ENCODE results near the gene PLCL1.

PLCL1 gene

DNA sequence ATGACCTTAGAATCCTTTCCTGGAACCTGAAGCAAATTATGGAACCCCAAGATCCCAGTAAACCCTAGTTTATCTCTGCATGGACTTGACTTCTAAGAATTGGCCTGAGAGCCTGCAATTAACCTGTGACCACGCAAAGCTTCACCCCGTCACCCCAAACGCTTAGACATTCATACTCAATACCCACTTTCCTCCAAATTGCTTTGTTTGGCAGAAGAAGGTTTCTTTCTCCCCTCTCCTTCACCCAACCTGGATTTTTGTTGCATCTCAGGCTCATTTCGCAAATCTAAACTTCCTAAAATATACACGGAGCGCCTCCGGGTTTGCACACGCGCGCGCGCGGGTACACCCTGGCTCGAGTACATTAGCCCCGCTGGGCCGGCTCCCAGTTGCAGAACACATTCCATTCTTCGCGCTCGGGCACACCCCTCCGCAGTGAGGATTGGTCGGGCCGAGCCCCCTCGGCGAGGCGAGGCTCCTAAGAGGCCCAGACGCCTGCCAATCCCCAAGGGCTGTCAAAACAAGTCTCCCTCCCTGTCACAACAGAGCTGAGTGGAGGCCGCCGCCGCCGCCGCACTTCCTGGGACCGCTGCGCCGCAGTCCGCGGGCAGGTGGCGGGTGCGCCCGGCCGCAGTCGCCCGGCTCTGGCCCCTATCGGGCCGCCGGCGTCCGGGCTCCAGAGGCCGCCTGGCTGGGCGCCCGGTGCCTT lies at the start of gene PLCL1:
TSS of gene PLCL1 (plus strand) at position 545 of the 709 bp plus-strand sequence.
- DNase-seq (ENCODE audit: low read depth): peak; percentile 64

DNA sequence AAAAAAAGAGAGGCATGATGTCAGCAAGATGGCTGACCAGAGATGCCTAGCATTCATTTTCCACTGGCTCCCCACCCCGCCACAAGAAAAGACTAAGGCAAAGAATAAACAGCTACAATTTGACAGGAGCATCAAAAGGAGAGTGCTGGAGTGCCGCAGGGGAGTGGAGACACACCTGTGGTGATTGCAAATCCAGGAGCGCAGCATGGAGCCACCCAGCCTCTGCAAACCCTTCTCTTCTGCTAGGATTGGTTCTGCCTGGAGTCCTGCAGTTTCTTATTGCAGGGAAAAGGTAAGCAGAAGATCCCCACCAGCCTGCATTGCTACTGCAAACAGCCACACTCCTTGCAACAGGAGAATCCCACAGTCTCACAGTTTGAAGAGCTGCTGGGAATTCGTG lies 45.4 kb upstream of the PLCL1 start:
- DNase-seq (ENCODE audit: low read depth): no peak

DNA sequence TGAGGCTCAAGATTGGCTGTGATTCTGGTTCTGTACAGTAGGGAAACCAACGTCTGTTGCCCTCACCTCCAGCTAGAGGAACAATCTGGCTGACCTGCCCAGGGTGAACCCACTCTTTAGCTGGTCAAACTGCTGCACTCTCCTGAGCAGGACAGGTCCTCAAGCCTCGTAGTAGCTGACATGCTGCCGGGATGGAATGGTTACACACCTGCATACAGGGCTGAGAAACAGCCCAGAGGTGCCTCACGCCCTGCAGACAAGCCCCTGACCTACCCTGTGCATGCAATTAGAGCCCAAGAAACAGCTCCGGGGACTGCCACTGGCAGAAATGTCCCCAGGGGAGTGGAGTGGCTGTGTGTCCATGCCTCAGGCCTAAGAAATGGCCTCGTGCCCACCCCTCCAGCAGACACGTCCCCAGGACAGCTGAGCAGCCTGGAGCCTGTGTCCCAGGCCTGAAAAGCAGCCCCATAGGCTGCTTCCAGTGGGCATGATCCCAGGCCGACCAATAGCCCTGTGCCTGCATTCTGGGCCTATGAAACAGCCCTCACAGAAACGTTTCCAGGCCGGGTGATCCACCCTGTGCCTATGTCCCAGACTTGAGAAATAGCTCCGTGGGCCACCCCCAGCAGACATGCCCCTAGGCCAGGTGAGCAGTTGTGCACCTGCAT lies 44.6 kb upstream of the PLCL1 start:
- no peak for DNase-seq (ENCODE audit: low read depth)

DNA sequence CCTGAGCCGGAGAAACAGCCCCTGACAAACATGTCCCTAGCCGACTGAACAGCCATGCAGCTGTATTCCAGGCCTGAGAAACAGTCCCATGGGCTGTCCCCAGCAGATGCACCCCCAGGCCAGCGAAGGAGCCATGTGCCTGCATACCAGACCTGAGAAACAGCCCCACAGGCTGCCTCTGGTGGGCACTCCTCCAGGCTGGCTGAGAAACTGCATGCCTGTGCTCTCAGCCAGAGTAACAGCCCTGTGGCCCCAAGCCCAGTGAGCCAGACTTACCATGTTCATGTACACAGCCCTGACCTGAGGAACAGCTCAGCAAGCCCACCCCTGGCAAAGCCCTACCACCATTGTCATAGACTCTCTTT lies 44.1 kb upstream of the PLCL1 start:
- no peak for DNase-seq (ENCODE audit: low read depth)

DNA sequence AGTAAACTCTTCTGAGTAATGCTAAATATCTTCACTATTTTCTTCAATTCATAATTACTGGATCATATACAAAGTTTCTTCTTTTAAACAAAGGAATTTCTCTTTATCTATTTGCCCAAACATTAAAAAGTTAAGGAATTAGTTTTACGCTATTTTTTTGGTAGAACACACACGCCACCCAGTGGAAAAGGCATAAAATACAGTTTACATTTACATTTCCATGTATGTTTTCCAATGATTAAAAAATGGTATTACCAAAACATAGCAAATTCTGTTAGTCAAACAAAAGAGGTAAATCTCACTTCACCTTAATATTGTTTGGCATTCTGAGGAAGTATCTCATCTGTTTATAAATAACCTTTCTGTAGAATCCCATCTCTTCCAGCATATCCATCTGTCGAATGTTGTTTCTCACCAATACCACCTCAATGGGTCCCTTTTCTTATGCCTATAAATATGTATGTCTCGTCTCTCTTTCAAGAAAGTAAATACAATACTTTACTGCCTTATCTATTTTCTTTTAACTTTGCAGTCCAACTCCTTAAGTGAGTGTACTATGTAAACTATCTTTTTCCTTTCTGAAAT lies 26.5 kb upstream of the PLCL1 start:
- DNase-seq (ENCODE audit: low read depth): peak; percentile 15

DNA sequence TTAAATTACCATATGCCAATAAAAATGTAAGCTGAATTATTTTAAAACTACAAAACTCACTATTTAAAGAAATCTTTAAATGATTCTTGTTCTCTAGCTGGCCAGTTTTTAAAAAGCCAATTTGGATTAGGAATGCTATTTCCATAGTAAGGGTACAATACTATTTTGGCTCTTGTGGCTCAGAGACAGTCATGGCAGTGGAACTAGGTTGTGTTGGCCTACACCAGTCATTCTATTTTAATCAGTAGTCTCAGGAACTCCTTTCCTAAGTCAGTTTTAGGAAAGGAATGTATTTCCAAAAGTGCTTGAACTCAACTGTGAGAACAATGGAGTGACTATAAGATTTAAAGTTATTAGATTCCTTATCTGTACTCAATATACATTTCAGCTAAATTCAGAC lies 25.1 kb upstream of the PLCL1 start:
- no peak for DNase-seq (ENCODE audit: low read depth)

DNA sequence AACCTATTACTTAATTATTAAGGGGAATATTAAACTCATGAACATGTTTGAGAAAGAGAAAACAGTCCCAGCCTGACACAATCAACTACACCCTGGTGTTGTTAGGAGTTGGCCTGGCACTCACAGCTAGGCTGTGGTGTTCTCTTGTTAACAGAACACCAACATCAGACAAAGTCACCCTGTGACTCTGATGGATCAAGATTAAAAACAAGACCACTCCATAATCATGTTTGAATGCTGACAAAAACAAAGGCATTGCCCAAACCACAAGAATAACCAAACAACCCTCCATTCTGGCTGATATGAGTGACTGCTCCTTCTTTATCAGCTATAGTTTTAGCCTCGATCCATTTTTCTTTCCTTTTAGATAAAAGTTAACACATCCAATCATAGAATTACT lies 22.3 kb upstream of the PLCL1 start:
- no peak for DNase-seq (ENCODE audit: low read depth)

DNA sequence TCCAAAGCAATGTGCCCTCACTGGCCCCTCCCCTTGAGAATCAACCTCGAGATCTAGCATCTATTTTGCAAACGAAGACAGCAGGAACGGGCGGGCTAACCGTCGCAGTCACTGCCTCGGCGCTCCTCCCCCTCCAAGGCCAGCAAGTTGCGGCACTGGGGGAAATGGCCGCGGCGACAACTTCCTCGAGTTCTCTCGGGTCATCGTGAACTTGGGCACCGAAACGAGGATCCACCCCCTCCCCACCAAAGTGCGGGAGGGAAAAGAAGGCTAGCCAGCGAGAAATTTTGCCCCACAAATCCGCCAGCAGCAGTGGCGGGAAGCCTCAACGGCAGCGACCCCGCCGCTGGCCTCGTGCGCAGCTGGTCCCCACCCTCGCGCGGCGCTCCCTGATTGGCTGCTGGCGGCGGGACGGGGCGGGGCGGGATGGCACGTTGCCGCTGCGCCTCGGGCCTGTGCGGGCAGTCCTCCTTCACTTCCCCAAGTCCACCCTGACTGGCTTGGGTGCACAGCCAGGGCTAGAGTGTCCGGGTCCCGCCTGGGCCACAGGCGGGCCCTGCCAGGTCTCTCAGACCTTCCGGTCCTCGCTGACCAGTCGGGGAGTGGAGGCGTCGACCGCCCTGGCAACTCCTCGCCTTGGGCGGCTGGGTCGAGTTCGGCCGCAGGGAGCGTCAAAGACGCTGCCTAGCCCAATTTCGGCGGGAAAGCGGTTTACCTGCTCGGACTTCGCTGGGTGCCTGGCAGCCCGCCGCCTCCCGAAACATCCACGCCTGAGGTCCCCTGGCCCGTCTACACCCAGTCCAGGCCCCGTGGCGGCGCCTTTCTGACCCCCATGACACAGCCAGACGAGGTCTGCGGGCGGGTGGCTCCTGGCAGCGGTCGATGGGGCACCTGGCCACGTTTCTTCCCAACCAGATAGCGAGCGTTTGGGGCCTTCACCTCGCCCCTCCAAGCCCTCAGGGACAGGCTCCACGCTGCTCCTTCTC lies 19.1 kb upstream of the PLCL1 start, which contains the start of gene BOLL:
TSS of gene BOLL (minus strand) at position 364 of the 986 bp plus-strand sequence. CDS start 3,469 bp downstream, outside the sequence.
- no peak for DNase-seq (ENCODE audit: low read depth)

DNA sequence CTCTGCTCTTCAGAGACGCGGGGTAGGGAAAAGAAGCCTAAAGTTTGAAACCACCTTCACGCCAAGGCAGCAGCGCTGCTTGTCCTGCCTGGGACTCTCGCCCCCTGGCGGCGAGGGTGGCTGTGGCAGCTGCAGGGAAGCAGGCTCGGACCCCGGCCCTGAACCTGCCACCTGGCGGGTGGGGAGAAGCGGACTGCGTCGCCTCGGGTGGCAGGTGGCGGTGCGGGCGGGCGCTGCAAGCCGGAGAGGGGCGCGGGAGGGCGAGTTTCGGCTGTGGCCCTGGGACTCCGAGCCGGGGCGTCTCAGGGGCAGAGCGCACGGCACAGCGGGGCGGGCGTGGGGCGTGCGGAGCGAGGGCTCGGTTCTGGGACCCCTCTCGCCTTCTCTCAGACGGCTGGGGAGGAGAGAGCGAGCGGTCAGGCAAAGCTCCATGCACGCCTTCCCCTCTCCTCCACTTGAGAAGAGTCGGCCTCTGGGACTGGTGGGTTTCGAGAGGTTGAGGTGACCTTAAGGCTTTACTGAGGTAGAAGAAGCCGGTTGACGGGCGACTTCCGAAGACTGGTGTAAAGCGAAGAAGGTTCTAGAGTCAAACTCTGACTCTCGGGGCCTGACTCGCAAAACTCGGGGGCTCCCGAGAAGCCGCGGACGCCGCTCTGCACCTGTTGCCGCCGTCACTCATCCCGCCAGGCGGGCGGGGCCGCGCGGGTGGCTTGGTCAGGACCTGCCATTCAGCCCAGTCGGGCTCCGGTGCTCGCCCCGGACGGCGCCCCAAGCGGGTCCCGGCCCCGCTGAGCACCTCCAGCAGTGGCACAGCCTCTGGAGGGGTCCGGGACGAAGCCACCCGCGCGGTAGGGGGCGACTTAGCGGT lies 18.1 kb upstream of the PLCL1 start:
- no peak for DNase-seq (ENCODE audit: low read depth)

DNA sequence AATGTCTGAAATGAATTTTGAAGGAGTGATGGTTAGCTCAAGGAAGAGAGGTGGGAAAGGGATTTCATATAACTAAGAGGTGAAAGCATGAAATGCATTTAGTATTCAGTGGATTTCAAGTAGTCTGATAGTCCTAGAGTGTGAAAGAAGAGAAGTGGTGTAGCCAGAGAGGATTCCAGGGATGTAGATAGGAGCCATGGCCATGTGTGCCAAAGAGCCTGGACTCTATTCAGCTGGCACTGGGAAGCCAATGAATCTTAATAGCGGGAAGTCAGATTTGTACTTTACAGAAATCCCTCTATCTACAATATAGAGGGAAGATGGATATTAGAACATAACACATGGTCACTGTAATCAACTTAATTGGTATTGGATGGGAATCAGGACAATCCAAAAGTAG lies 10.9 kb upstream of the PLCL1 start:
- DNase-seq (ENCODE audit: low read depth): no peak

DNA sequence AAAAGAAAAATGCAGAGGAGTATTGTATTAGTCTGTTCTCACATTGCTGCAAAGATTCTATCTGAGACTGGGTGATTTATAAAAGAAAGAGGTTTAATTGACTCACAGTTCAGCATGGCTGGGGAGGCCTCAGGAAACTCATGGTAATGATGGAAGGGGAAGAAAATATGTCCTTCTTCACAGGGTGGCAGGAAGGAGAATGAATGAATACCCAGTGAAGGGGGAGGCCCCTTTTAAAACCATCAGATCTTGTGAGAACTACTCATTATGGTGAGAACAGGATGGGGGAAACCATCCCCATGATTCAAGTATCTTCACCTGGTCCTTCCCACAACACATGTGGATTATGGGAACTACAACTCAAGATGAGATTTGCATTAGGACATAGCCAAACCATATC lies 9.1 kb upstream of the PLCL1 start:
- DNase-seq (ENCODE audit: low read depth): no peak

DNA sequence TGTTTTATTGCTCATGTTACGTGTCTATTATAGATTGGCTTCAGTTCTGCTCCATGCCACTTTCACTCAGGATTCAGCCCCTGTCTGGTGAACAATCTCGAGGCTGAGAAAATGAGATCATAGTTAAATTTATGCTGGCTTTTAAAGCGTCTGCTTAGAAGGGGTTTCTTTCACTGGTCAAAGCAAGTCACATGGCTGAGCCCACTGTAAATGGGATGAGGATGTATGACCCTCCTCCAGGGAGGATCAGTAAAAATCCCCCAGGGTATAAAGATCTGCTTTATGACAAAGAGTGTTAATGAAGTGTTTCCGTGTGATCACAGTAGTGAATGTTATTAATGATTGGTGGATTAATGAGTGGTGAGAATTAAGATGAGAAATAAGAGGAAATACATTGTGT lies 6.2 kb upstream of the PLCL1 start:
- DNase-seq (ENCODE audit: low read depth): no peak

DNA sequence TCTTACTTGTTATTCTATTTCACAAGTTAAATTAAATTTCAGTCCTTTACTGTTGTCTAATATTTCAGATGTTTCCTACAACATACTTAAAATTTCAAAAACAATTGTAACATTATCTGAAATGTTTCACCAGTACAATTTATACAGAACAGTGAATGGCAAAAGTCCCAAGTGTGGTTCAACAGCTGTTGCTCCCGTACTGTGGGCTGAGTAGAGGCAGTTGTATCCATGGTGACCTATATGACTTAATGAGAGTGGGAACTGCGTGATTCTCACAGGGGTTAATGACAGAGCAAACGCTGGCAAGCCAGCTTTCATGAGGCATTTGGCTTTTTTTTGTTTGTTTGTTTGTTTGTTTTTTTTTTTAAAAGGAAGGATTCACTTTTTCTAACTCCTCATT lies 5.3 kb upstream of the PLCL1 start:
- no peak for DNase-seq (ENCODE audit: low read depth)

DNA sequence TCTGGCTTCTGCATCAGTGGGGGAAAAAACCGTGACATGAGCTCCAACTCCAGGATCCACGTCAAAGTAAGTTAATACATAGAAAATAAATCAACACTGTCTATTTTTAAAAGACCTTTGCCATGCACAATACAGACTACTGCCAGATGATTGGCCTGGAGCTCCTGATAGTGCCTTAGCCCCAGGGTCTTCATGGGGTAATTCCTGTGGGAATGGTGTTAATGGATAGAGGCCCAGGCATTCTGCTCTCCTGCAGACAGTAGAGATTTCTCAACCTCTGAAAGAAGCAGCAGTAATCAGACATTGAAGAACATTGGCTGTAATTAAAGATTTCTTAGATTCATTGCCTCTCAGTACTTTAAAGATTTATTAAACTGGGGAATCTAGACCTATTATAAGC lies 4.3 kb upstream of the PLCL1 start:
- DNase-seq (ENCODE audit: low read depth): no peak

DNA sequence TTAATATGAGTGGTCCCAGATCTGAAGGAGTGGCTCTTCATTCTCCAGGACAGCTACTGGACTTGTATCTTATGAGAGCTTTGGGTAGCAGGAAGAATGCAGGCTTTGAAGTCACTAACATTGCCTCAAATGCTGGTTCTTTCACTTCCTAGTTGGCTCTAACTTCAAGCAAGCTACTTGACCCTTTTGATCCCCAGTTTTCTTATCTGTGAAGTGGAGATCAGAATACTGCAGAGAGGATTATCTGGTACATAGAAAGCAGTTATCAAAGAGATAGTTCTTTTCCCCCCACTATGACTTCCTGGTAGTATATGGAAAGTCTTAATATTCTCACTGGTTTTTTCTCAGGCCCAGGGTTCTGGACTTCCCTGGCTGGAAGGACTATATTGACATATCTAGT lies 3.4 kb upstream of the PLCL1 start:
- DNase-seq (ENCODE audit: low read depth): no peak

DNA sequence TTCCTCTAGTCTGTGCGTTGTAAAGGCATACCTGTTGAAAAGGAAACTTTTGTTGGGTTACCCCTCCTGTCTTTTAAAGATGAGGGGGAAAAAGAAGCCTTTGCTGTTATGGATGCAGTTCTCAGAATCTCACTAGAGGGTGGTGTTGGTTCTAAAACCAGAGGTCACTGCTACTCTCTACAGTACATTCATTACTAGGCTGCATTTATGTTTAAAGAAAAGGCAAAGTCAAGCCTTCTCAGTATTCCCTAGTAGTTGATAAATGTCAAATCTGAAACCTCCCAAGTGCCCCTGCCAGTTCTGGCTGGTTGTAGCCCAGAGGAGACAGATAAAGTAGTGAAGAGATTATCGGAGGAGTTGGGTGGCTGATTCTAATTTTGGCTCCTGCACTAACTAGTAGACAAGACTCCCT lies 1.4 kb upstream of the PLCL1 start:
- no peak for DNase-seq (ENCODE audit: low read depth)

DNA sequence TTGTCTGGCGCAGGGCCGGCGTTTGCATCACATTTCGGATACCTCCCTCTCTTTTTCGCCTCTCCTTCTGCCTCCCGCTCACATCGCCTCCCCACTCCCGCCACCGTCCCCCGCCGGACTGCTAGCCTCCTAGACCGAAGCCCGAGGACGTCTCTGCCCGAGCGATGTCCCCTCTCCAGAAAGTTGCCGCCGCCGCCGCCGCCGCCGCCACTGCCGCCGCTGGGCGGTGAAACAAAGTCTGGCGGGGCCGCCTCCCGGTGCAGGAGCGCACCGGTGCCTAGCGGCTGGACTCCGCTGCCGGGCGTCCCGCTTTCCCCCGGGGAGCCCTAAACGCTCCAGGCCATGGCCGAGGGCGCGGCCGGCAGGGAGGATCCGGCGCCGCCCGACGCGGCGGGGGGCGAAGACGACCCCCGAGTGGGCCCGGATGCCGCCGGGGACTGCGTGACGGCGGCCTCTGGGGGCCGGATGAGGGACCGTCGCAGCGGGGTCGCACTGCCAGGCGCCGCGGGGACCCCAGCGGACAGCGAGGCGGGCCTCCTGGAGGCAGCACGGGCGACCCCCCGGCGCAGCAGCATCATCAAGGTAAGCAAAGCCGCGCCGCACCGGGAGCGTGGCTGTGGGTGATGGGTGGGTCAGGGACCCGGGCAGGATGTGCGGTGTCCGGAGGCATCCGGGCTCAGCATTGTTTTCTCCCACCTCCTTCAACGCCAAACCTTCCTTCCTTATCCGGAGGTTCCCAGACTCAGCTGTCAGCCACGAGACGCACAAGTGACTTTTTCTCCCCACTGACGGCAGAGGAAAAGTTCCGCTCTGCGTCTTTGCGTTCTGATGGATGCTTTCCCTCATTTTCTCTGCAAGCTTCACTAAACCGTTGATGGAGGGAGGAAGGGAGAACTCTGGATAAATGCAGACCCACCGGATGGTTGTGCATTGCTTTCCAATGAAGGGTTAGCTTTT lies 643 bp downstream of the PLCL1 start:
- DNase-seq (ENCODE audit: low read depth): no peak

DNA sequence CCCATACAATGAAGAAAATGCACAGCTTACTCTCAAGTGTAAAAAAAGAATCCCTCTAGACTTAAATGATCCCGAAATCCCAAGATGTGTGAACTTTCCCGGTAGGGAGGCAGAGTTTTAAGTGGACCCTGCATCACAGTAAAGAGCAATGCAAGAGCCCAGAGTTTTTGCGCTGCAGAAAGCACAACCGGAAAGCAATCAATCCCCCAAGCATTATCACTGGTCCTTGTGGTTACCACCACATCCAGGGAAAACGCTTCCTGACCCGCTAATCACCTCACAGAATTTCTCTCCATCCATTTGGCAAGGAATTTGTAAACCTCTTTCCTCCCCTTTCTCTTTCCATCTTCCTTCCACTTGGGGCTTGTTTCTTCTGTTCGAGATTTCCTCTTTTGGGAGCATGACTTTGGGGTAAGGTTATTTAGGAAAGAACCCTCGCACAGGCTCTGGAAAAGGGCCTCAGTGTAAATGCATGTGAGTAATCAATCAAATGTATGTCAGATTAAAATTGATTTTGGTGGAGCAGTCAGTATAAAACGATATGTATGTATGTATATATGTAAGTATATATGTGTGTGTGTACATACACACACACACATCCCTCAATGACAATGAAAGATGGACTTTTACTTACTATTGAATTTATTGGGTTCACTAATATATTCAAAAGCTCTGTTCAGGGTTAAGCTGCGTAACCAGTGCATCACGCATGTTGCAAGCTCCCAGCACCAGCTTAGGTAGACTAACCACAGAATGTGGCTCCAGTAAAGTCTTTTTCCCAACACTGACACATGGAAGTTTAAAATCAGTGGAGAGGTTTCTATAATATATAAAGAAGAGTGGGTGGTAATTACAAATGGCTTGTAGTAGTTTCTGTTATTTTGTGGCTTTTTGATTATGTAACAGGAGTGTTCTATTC lies 1.6 kb downstream of the PLCL1 start:
- no peak for DNase-seq (ENCODE audit: low read depth)

DNA sequence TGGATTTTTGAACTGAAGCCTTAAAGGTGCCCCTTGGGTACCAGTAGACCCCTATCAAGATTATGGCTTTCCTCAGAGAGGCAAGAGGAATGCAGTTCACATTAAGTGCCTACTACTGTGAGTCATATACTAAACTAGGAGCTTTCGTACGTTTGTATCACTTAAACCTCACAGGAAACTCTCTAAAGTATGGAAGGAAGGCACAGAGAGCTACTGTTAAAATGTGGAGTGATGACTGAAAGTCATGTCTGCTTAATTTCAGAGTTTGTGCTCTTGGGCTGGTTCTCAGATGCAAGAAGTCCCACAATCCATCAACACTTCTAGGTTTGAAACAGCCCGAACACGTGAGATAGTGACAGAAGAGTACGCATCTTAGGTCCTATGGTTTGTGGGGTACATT lies 4.7 kb downstream of the PLCL1 start:
- DNase-seq (ENCODE audit: low read depth): no peak

All from HS-27A (cell line).